Astrocyte of the hippocampus (primary cell): Measurements from ENCODE around the gene GDF11.

Experiments used
- DNase-seq: peaks from one replicate; pipeline ENCODE4 v3.0.0; 2011; ENCODE audit warnings: low read depth, low spot score

The GDF11 gene

DNA sequence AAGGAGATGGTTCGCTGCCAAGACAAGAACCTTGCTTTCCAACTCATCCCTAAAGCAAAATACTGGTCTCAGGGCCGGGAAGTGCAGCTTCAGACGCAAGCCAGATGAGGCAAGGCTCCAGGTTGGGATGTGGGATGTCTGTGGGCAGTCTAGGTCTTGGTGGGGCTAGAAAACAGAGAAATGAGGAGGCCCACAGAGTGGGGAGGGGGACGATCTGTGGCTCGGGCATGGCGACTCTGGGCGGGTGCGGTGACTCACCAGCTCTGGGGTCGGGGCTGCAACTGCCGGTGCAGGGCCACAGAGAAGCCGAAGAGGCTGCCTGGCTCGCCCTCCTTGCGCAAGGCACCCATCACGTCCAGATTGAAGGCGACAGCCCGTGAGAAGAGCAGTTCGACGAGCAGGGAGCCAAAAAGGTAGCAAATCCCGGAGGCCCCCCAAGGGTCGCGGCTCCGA is 35.7 kb upstream of the GDF11 start:
- DNase-seq: peak; percentile 56

- peak; percentile 83 for DNase-seq
Observed at GRCh38 chr12:55707841-55708694, 34.9 kb upstream of the GDF11 start, which contains the start of gene ITGA7. ITGA7 (minus strand) TSS chr12:55707904; CDS start chr12:55707682, 222 bp downstream.

GRCh38 chr12:55708695-55709233 is 34.2 kb upstream of the GDF11 start:
- DNase-seq: no peak

DNA sequence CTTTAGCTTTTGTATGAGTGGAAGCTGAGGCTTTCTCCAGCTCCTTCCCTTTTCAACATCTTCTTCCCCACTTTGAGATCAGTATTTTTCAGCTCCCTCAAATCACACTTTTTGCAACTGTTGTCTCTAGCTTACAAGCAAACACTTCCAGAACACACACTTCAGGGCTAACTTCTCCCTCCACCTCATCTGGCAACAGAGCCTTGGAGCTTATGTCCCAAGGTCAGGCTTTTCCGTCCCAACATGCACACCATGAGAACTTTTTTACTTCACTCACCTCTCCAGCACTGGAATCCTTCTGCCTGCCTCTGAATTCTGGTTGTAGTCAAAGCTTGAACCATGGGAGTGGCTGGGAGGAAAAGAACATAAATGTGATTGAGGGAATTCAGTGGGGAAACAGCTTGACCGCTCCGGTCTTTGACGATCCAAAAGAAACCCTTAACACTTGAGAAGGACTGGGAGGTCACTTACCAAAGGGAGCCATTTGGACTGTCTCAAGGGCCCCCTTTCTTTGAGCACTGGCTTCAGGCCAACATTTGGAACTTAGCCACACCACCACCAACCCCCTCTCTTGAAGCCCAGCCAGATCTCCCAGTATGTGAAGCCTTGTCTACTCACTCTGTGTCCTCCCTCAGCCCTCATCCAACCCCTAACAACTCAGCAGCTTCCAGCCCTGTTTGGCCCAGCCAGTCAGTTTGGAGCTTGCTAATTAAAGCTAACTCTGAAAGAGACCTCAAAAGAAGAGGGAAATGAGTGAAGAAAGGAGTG is 31.0 kb upstream of the GDF11 start:
- DNase-seq: no peak

DNA sequence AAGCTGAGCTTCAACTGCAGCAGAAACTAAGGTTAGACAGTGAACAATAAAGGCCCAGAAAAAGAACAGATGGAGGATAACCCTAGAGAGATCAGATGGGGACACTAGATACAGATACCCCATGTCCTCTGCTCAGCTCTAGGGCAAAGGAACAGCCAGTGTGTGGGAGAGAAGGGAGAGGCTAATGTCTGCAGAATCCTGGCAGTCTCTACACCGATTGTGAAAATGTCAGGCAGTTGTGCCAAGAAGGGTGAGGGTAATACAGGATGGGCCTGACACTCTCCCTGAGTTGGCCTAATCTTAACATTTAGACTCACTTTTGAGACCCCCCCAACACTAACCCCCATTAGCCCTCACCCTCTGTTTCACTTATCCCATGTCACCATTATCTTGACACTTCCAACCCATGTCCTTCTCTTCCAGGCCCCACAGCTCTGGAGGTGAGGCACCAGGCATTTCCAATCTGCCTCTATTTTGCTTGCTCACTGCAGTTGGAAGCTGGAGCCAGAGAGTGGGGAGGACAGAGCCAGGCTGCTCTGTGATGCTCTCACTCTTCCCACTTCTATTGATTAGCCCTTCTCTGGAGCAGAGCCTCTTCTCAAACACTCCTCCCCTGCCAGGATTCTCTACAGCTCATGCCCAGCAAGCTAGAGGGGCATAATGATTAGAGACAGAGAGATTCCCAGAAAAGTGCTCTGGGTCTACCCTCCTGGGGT is 30.1 kb upstream of the GDF11 start:
- DNase-seq: no peak

GRCh38 chr12:55713721-55714120 is 29.2 kb upstream of the GDF11 start:
- DNase-seq: peak; percentile 71

DNA sequence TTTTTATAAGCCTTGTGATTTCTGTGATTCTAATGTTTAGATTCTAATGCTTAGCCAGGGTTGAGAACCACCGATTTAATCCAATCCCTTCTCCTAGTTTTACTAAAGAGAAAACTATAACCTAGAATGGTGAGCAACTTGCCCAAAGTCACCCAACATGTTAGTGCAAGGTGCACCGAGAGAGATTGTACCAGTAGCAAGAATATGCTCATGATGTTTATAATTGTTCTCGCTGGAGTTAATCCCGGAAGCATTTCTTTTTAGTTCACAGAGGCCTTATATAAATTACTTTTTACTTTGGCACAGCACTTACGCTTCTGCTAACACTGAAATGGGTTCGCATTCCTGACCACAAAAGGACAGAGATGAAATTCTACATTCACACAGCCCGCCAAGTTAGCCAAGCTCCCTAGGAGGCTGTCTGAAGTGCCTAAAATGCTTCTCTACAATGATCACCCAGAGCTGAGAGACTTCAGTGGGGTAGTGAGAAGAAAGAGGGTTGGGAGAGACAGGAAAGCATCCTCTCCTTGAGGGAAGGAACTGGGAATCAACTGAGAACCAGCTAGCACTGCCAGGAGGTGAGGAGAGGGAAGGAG is 27.7 kb upstream of the GDF11 start:
- DNase-seq: peak; percentile 40

DNA sequence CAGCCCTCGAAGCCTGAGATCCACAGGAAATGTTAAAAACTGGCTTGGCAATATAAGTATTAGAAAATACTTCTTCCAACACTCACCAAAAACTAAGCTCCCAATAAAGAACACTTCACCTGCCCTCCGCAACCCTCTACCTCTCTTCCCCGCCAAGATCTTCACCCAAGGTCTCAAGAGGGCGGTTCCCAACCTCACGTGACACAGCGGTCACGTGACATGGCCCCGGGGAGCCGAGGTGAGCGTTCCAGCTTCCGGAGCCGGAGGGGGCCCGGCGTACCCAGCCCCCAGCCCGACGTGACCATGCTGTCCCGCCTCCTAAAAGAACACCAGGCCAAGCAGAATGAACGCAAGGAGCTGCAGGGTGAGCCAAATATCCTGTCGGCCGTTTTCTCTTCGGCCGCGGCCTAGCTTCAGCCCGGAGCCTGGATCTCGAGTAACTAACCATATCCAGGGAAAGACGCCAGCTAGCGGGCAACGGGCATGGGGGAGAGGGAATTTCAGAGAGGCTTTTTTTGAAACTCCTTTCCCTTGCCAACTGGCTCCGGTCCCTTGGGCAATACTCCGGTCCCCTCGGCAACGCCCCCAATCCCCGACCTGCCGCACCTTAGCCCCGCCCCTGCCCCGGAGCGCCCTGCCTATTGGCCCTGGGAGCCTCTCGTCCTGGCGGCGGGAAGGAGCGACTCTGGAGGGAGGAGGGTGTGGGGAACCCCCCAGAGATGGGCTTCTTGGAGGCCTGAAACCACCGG is 26.9 kb upstream of the GDF11 start, which contains the start of gene BLOC1S1:
Gene BLOC1S1 (plus strand): TSS at position 214 of the 749 bp plus-strand sequence. CDS start 6 bp downstream, at position 220.
- DNase-seq: peak; percentile 98

- no peak for DNase-seq
Observed at GRCh38 chr12:55716582-55716957, 26.4 kb upstream of the GDF11 start.

GRCh38 chr12:55717011-55718007 is 25.6 kb upstream of the GDF11 start:
- DNase-seq: peak; percentile 55

DNA sequence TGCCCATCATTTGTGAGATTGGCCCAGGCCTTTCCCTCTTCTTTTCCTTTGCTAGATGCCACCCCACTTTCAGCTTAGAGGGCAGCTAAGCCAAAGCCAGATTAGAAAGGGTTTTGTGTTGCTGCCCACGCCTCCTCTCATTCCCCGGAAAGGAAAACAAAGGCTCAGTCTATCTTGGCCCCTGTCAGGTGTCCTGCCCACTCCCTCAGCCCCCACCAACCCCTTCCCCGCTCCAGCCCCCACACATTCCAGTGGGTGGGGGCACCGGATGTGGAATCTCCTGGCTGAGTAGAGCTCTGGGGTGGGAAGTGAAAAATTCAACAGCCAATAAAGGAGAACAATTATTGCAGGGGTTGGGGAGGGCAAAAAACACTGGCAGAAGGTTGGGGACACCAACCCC is 24.9 kb upstream of the GDF11 start:
- peak; percentile 72 for DNase-seq

DNA sequence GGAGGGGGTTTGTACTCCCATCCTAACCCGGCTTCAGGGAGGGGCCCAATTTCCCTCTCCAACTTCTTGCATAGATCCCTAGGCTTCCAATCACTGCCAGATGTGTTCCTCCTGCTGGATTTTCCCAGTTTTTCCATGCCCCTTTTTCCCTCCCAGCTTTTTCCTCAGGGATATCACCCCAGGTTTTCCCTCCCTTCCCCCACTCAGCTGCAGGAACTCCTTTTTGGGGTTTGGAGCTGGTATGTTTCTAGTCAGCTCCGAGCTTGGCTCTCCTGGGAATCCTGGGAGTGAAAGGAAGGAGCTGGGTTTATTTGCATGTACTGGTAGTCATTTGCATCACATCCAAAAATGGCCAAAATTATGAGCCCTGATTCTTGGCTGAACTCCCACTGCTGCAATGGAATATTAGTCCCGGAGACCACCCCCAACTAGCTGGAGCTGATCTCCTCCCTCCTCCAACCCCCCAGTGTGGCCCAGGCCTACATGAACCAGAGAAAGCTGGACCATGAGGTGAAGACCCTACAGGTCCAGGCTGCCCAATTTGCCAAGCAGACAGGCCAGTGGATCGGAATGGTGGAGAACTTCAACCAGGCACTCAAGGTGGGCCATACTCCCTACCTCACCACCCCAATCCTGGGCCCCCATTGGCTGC is 24.2 kb upstream of the GDF11 start:
- no peak for DNase-seq

GRCh38 chr12:55719371-55719770 is 23.6 kb upstream of the GDF11 start:
- no peak for DNase-seq

GRCh38 chr12:55720071-55720564 is 22.8 kb upstream of the GDF11 start, which contains the start of gene RDH5:
RDH5 (plus strand) TSS chr12:55720393; CDS start chr12:55721185, 792 bp downstream.
- peak; percentile 79 for DNase-seq

DNA sequence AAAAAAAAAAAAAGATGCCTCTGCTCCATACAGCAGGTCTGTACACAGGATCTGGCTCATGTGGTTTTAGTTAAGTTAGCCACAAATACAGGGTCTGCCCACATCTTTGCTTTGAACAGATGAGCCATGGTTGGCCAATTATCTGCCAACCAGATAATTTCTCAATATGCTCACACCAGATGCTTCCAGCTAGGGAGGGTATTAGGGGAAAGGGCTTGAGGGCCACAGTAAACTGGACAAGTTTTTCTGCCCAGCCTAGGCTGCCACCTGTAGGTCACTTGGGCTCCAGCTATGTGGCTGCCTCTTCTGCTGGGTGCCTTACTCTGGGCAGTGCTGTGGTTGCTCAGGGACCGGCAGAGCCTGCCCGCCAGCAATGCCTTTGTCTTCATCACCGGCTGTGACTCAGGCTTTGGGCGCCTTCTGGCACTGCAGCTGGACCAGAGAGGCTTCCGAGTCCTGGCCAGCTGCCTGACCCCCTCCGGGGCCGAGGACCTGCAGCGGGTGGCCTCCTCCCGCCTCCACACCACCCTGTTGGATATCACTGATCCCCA is 22.0 kb upstream of the GDF11 start:
- peak; percentile 95 for DNase-seq

- no peak for DNase-seq
Observed at GRCh38 chr12:55721601-55722213, 21.2 kb upstream of the GDF11 start.

- DNase-seq: no peak
Observed at GRCh38 chr12:55722948-55723347, 20.0 kb upstream of the GDF11 start.
